ENCODE data around the gene TSGA10.
A peak's percentile ranks its signal among the peaks of the same experiment; 100 is the strongest.

TSGA10 gene

GRCh38 chr2:99104006-99104405 is 50.7 kb downstream of the TSGA10 start:
- Histone ChIP-seq H3K4ac (ENCODE audit: low read depth, low read length) (no peak overlapping the region), H3K36me3 (ENCODE audit: control insufficient read depth in 1 of 2, insufficient read depth in 2 of 2, low read length in 2 of 2) (no peaks in the 10 kb centered on the region), H3K4me3 (ENCODE audit: low read depth, low read length) (no peak overlapping the region), H3K79me2 (ENCODE audit: control insufficient read depth, insufficient read depth, low read length, poor library complexity) (no peaks in the 10 kb centered on the region), H4K12ac (ENCODE audit: low read depth, low read length) (no peak overlapping the region), H4K8ac (ENCODE audit: low read depth, low read length) (no peak overlapping the region), H3K9me3 (ENCODE audit: insufficient read depth, low read depth, low read length) (no peaks in the 10 kb centered on the region), H3K27ac (ENCODE audit: low read depth, low read length) (no peak overlapping the region), H4K91ac (ENCODE audit: low read depth, low read length) (no peak overlapping the region), H3K79me1 (ENCODE audit: low read length) (no peaks in the 10 kb centered on the region), H3K23ac (ENCODE audit: low read length) (no peak overlapping the region), H2BK12ac (ENCODE audit: low read length) (no peak overlapping the region), H2AFZ (ENCODE audit: insufficient read depth, low read length, poor library complexity) (no peak overlapping the region), H3K18ac (ENCODE audit: low read length) (no peak overlapping the region), H3K9ac (ENCODE audit: low read length) (no peak overlapping the region), H3K4me1 (ENCODE audit: control insufficient read depth in 1 of 2, insufficient read depth in 2 of 2, low read length in 2 of 2) (no peaks in the 10 kb centered on the region), H3K14ac (ENCODE audit: low read length) (no peak overlapping the region), H2AK5ac (ENCODE audit: low read length) (no peak overlapping the region), H3K4me2 (ENCODE audit: low read length) (no peak overlapping the region), H2BK120ac (ENCODE audit: insufficient read depth, low read length, poor library complexity) (no peak overlapping the region), H2BK5ac (ENCODE audit: low read depth, low read length, poor library complexity) (no peak overlapping the region), H3K27me3 (ENCODE audit: insufficient read depth, low read length) (no peaks in the 10 kb centered on the region)
- WGBS (ENCODE audit: extremely low coverage, insufficient coverage, insufficient read length), result no CpG with 5 or more reads among the region's 2 CpGs
- no peak for DNase-seq

DNA sequence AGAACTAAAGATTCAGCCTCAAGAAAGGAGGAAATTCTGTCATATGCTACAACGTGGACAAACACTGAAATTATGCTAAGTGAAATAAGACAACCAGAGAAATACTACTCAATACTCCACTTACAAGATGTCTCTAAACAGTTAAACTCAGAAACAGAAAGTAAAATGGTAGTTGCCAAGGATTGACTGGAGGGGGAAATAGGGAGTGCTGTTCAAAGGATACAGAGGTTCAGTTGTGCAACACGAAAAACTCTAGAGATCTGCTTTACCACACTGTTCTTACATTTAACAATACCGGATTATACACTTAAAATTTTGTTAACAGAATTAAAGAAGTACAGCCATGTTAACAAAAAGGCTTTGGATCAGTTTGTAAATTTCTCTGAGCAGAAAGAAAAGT is 53.0 kb downstream of the TSGA10 start:
- WGBS (ENCODE audit: extremely low coverage, insufficient coverage, insufficient read length), result no CpG with 5 or more reads among the region's 3 CpGs
- Histone ChIP-seq H3K79me2 (ENCODE audit: control insufficient read depth, insufficient read depth, low read length, poor library complexity) (no peaks in the 10 kb centered on the region), H3K36me3 (ENCODE audit: control insufficient read depth in 1 of 2, insufficient read depth in 2 of 2, low read length in 2 of 2) (no peaks in the 10 kb centered on the region)

GRCh38 chr2:99096728-99097127 is 58.0 kb downstream of the TSGA10 start:
- Histone ChIP-seq H3K4ac (ENCODE audit: low read depth, low read length) (no peak overlapping the region), H2BK120ac (ENCODE audit: insufficient read depth, low read length, poor library complexity) (no peak overlapping the region), H3K27ac (ENCODE audit: low read depth, low read length) (no peak overlapping the region), H4K91ac (ENCODE audit: low read depth, low read length) (no peak overlapping the region), H3K14ac (ENCODE audit: low read length) (no peak overlapping the region), H3K79me2 (ENCODE audit: control insufficient read depth, insufficient read depth, low read length, poor library complexity) (no peaks in the 10 kb centered on the region), H2AFZ (ENCODE audit: insufficient read depth, low read length, poor library complexity) (no peak overlapping the region), H3K36me3 (ENCODE audit: control insufficient read depth in 1 of 2, insufficient read depth in 2 of 2, low read length in 2 of 2) (no peaks in the 10 kb centered on the region), H3K4me3 (ENCODE audit: low read depth, low read length) (no peak overlapping the region), H3K23ac (ENCODE audit: low read length) (no peak overlapping the region), H4K8ac (ENCODE audit: low read depth, low read length) (no peak overlapping the region), H3K18ac (ENCODE audit: low read length) (no peak overlapping the region), H3K9me3 (ENCODE audit: insufficient read depth, low read depth, low read length) (no peaks in the 10 kb centered on the region), H3K4me2 (ENCODE audit: low read length) (no peak overlapping the region), H2AK5ac (ENCODE audit: low read length) (no peak overlapping the region), H3K4me1 (ENCODE audit: control insufficient read depth in 1 of 2, insufficient read depth in 2 of 2, low read length in 2 of 2) (no peaks in the 10 kb centered on the region), H3K9ac (ENCODE audit: low read length) (no peak overlapping the region), H3K79me1 (ENCODE audit: low read length) (no peaks in the 10 kb centered on the region), H2BK5ac (ENCODE audit: low read depth, low read length, poor library complexity) (no peak overlapping the region), H2BK12ac (ENCODE audit: low read length) (no peak overlapping the region), H3K27me3 (ENCODE audit: insufficient read depth, low read length) (no peaks in the 10 kb centered on the region), H4K12ac (ENCODE audit: low read depth, low read length) (no peak overlapping the region)
- no CpG with 5 or more reads among the region's 1 CpG for WGBS (ENCODE audit: extremely low coverage, insufficient coverage, insufficient read length)
- no peak for DNase-seq

More for the DNA sequence above, 53.0 kb downstream of the TSGA10 start:
- Histone ChIP-seq H3K9ac (ENCODE audit: low read length) (no peak overlapping the region), H2BK12ac (ENCODE audit: low read length) (no peak overlapping the region), H3K4ac (ENCODE audit: low read depth, low read length) (no peak overlapping the region), H2BK5ac (ENCODE audit: low read depth, low read length, poor library complexity) (no peak overlapping the region), H3K27me3 (ENCODE audit: insufficient read depth, low read length) (no peaks in the 10 kb centered on the region), H3K9me3 (ENCODE audit: insufficient read depth, low read depth, low read length) (no peaks in the 10 kb centered on the region), H2BK120ac (ENCODE audit: insufficient read depth, low read length, poor library complexity) (no peak overlapping the region), H3K23ac (ENCODE audit: low read length) (no peak overlapping the region), H3K27ac (ENCODE audit: low read depth, low read length) (no peak overlapping the region), H2AFZ (ENCODE audit: insufficient read depth, low read length, poor library complexity) (no peak overlapping the region), H3K14ac (ENCODE audit: low read length) (no peak overlapping the region), H3K4me2 (ENCODE audit: low read length) (no peak overlapping the region), H4K91ac (ENCODE audit: low read depth, low read length) (no peak overlapping the region), H3K4me1 (ENCODE audit: control insufficient read depth in 1 of 2, insufficient read depth in 2 of 2, low read length in 2 of 2) (no peaks in the 10 kb centered on the region), H3K18ac (ENCODE audit: low read length) (no peak overlapping the region), H3K79me1 (ENCODE audit: low read length) (no peaks in the 10 kb centered on the region), H3K4me3 (ENCODE audit: low read depth, low read length) (no peak overlapping the region), H2AK5ac (ENCODE audit: low read length) (no peak overlapping the region), H4K8ac (ENCODE audit: low read depth, low read length) (no peak overlapping the region), H4K12ac (ENCODE audit: low read depth, low read length) (no peak overlapping the region)
- DNase-seq, result peak in 1 of 2 donors; percentile 2

GRCh38 chr2:99088017-99088416 is 66.7 kb downstream of the TSGA10 start:
- Histone ChIP-seq H3K4me3 (ENCODE audit: low read depth, low read length) (no peak overlapping the region), H3K9ac (ENCODE audit: low read length) (no peak overlapping the region), H2BK120ac (ENCODE audit: insufficient read depth, low read length, poor library complexity) (no peak overlapping the region)

More at GRCh38 chr2:99088017-99088416, 66.7 kb downstream of the TSGA10 start:
- H2AFZ ChIP-seq (ENCODE audit: insufficient read depth, low read length, poor library complexity), result no peak overlapping the region
- no peaks in the 10 kb centered on the region for H3K79me2 ChIP-seq (ENCODE audit: control insufficient read depth, insufficient read depth, low read length, poor library complexity)
- H3K9me3 ChIP-seq (ENCODE audit: insufficient read depth, low read depth, low read length), result no peaks in the 10 kb centered on the region
- H2BK12ac ChIP-seq (ENCODE audit: low read length), result no peak overlapping the region
- no peaks in the 10 kb centered on the region for H3K79me1 ChIP-seq (ENCODE audit: low read length)
- WGBS (ENCODE audit: extremely low coverage, insufficient coverage, insufficient read length), result no CpG with 5 or more reads among the region's 1 CpG
- no peak overlapping the region for H2AK5ac ChIP-seq (ENCODE audit: low read length)
- DNase-seq, result no peak
- no peak overlapping the region for H3K14ac ChIP-seq (ENCODE audit: low read length)
- no peak overlapping the region for H3K4me2 ChIP-seq (ENCODE audit: low read length)
- no peaks in the 10 kb centered on the region for H3K4me1 ChIP-seq (ENCODE audit: control insufficient read depth in 1 of 2, insufficient read depth in 2 of 2, low read length in 2 of 2)
- H2BK5ac ChIP-seq (ENCODE audit: low read depth, low read length, poor library complexity), result no peak overlapping the region
- no peak overlapping the region for H3K18ac ChIP-seq (ENCODE audit: low read length)
- H3K23ac ChIP-seq (ENCODE audit: low read length), result no peak overlapping the region
- H3K36me3 ChIP-seq (ENCODE audit: control insufficient read depth in 1 of 2, insufficient read depth in 2 of 2, low read length in 2 of 2), result no peaks in the 10 kb centered on the region
- H3K27me3 ChIP-seq (ENCODE audit: insufficient read depth, low read length), result no peaks in the 10 kb centered on the region
- H4K12ac ChIP-seq (ENCODE audit: low read depth, low read length), result no peak overlapping the region
- no peak overlapping the region for H4K91ac ChIP-seq (ENCODE audit: low read depth, low read length)
- H3K4ac ChIP-seq (ENCODE audit: low read depth, low read length), result no peak overlapping the region
- H4K8ac ChIP-seq (ENCODE audit: low read depth, low read length), result no peak overlapping the region
- no peak overlapping the region for H3K27ac ChIP-seq (ENCODE audit: low read depth, low read length)
